Measurements from ENCODE around the gene SMARCC1. TPM values are rescaled to one million over a fixed set of nuclear protein-coding genes. Genes with fewer than 3 reads are reported as not detected.

SMARCC1 gene
- total RNA-seq, 1 experiment from 2014 or later: 43.1 TPM

DNA sequence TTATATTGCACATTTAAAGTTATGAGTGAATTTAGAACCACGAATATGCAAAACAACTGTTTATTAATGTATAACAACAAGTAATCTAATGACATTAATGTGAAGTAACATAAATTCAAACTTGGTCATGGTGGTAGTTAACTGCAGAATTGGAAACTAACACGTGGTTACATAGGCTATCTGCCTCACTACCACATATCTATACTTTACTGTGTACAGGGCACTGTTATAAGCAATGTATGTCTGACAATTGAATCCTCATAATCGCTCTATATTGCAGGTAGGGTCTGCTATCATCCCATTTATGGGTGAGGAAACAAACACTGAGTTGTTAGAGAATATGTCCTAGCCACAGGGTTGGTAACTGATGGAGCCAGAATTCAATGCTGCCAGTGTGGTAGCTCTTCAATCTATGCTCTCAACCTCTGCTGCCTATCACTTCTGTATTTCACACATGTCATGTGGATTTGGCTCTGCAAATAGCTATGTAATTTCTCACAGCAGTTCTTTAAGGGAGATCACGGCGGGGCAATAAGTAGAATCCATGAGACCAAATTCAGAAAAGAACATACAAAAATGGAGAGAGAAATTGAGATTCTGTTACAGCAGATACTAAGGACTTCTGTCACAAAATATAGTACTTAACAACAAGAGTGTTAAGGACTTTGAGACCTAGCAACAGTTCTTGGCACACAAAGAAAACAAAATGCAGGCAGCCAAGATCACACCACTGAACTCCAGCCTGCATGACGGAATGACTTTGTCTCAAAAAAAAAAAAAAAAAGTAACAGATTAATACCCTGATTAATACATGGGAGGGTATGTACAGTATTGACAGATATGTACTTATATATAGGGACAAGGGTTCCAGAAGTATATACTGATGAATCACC lies 103.0 kb downstream of the SMARCC1 start:
- Histone ChIP-seq H2AFZ (ENCODE audit: low read length) (no peak overlapping the region), H3K4me2 (ENCODE audit: low read length) (no peak overlapping the region), H4K20me1 (ENCODE audit: low read length) (no peaks in the 10 kb centered on the region), H3F3A (ENCODE audit: low read length, unreplicated experiment) (no peaks in the 10 kb centered on the region), H3K4me3 (ENCODE audit: low read length) (no peak overlapping the region), H3K27ac (ENCODE audit: low read length) (no peak overlapping the region), H3K36me3 (ENCODE audit: low read depth, low read length) (peaks cover 47% of the 10 kb centered on the region), H3K9me2 (replicated peaks; ENCODE audit: low read length) (no peaks in the 10 kb centered on the region), H3K9ac (ENCODE audit: low read length) (no peak overlapping the region), H3K4me1 (ENCODE audit: insufficient read depth, low read length) (no peaks in the 10 kb centered on the region), H3K79me2 (ENCODE audit: low read length) (no peaks in the 10 kb centered on the region), H3K27me3 (ENCODE audit: low read length) (no peaks in the 10 kb centered on the region), H3K9me3 (ENCODE audit: low read length) (no peaks in the 10 kb centered on the region)
- no peak for TF ChIP-seq EZH2phosphoT487 (IDR thresholded peaks at IDR 0.05; ENCODE audit: borderline replicate concordance, low read length)
- TF ChIP-seq EZH2 (IDR thresholded peaks at IDR 0.05; ENCODE audit: low read length, unreplicated experiment): no peak
- TF ChIP-seq, protein P1, sequence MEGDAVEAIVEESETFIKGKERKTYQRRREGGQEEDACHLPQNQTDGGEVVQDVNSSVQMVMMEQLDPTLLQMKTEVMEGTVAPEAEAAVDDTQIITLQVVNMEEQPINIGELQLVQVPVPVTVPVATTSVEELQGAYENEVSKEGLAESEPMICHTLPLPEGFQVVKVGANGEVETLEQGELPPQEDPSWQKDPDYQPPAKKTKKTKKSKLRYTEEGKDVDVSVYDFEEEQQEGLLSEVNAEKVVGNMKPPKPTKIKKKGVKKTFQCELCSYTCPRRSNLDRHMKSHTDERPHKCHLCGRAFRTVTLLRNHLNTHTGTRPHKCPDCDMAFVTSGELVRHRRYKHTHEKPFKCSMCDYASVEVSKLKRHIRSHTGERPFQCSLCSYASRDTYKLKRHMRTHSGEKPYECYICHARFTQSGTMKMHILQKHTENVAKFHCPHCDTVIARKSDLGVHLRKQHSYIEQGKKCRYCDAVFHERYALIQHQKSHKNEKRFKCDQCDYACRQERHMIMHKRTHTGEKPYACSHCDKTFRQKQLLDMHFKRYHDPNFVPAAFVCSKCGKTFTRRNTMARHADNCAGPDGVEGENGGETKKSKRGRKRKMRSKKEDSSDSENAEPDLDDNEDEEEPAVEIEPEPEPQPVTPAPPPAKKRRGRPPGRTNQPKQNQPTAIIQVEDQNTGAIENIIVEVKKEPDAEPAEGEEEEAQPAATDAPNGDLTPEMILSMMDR (conservative IDR thresholded peaks at IDR 0.05; ENCODE audit: low read depth, low read length): no peak
- ATAC-seq (no peak), DNase-seq (no peak)
- intact Hi-C loops (cut with micrococcal nuclease): no loop called here
- POLR2A ChIA-PET (ENCODE audit: unreplicated experiment): no interaction called here
- CTCF ChIA-PET: interaction anchor here (0.6 kb wide), 1 partner anchor 15 kb away, joined by 4 read pairs; no protein-coding TSS in a partner anchor
- TSS peak; percentile 17 for BruUV-seq (replicated peaks)

DNA sequence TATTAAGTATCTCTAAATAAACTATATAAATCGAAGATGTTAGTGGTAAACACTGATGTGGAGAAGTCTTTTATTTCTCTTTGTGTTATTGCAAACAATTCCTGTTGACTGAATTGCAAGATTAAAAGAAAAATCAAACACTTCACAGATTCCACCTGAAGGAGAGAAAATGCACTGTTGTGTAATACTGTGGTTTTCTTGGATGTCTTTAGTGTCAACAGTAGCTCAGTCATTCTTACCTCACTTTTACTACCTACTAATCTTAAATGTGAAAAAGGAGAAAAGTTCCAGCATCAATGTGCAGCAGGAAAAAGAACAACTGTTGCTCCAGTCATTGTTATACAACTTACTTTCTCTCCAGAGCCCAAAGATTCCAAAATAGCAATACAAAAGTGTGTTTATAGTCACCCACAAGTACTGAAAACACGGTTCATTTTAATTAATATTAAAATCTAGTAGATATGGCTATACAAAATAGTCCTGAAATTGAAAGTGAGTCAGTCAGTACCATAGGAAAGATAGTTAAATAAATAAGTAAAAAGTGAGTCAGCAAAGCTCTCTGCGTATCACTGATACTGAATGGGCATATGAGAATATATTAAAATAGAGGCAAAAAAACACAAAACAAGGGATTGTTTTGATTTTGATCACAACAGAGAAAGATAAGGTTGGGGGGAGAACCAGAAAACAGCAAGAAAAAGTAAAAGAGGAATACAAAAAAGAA lies 112.5 kb downstream of the SMARCC1 start:
- H4K20me1 ChIP-seq (ENCODE audit: low read length): peaks cover 6% of the 10 kb centered on the region
- ATAC-seq (peak; percentile 94), DNase-seq (peak; percentile 76)
- ChIA-PET POLR2A (ENCODE audit: unreplicated experiment) (interaction anchor here (0.7 kb wide), 1 partner anchor 40 kb away, joined by 5 read pairs; no protein-coding TSS in a partner anchor), CTCF (interaction anchor here (1.1 kb wide), 1 partner anchor 147 kb away, joined by 9 read pairs; no protein-coding TSS in a partner anchor)
- peak overlapping the region; percentile 74 for H3K27ac ChIP-seq (ENCODE audit: low read length)
- no peaks in the 10 kb centered on the region for H3K9me2 ChIP-seq (replicated peaks; ENCODE audit: low read length)
- H3F3A ChIP-seq (ENCODE audit: low read length, unreplicated experiment): peaks cover 21% of the 10 kb centered on the region
- H3K27me3 ChIP-seq (ENCODE audit: low read length): no peaks in the 10 kb centered on the region
- peak overlapping the region; percentile 14; the same call in 1 of the 2 replicates for H3K4me3 ChIP-seq (ENCODE audit: low read length)
- H3K4me2 ChIP-seq (ENCODE audit: low read length): peak overlapping the region; percentile 69
- H2AFZ ChIP-seq (ENCODE audit: low read length): no peak overlapping the region
- H3K9ac ChIP-seq (ENCODE audit: low read length): no peak overlapping the region
- H3K4me1 ChIP-seq (ENCODE audit: insufficient read depth, low read length): peaks cover 25% of the 10 kb centered on the region
- H3K36me3 ChIP-seq (ENCODE audit: low read depth, low read length): peaks cover 34% of the 10 kb centered on the region; the same call in 1 of the 2 replicates
- TF ChIP-seq, protein P1 (conservative IDR thresholded peaks at IDR 0.05; ENCODE audit: low read depth, low read length): no peak
- TF ChIP-seq EZH2phosphoT487 (IDR thresholded peaks at IDR 0.05; ENCODE audit: borderline replicate concordance, low read length) (no peak), EZH2 (IDR thresholded peaks at IDR 0.05; ENCODE audit: low read length, unreplicated experiment) (no peak)
- H3K79me2 ChIP-seq (ENCODE audit: low read length): no peaks in the 10 kb centered on the region
- H3K9me3 ChIP-seq (ENCODE audit: low read length): no peaks in the 10 kb centered on the region
- BruUV-seq (replicated peaks): no TSS peak
- intact Hi-C loops (cut with micrococcal nuclease): loop anchor here (1.0 to 10.0 kb wide), 2 partner anchors 116 to 147 kb away; partner anchors contain the start of gene SMARCC1
